ENCODE results near the gene TRMU. TPM values are rescaled to one million over a fixed set of nuclear protein-coding genes. Genes with fewer than 3 reads are reported as not detected.
A peak's percentile ranks its signal among the peaks of the same experiment; 100 is the strongest.
"Not testable (repeated sequence)": the region's sequence is repeated elsewhere in the genome, so short reads cannot be mapped to it uniquely, and the experiment has no call there.

The TRMU gene
- total RNA-seq, 1 donor from 2014 or later = 19.6 TPM

GRCh38 chr22:46300491-46300890 is 35.0 kb upstream of the TRMU start:
- DNase-seq (ENCODE audit: low read depth in 2 of 2) = no peak

DNA sequence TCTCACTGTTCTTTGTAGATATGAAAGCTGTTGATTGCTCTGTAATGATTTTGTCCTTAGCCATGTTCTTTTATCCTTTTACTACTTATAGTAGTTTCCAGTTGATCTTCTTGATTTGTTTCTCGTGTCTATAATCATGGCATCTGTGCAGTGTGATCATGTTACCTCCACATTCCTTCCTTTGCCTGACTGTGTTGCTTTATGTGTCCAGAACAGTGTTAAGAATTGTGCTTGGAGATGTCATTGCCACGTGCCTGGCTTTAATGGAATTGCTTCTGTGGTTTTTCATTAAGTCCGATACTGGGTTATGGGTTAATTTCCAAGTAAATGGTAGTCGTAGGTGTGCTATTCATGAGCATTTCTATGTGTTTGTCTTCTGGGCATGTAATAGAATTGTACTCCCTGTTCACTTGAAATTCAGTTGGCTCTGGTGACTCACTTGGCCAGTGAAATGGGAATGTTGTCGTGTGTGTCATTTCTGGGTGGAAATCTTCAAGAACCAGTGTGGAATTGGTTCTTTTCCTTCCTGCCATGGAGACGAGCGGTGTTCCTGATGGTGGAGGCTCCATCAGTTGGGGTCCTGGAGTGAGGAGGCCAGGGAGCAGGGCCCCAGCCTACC is 32.1 kb upstream of the TRMU start:
- peak in 1 of 2 donors; percentile 42 for DNase-seq (ENCODE audit: low read depth in 2 of 2)

DNA sequence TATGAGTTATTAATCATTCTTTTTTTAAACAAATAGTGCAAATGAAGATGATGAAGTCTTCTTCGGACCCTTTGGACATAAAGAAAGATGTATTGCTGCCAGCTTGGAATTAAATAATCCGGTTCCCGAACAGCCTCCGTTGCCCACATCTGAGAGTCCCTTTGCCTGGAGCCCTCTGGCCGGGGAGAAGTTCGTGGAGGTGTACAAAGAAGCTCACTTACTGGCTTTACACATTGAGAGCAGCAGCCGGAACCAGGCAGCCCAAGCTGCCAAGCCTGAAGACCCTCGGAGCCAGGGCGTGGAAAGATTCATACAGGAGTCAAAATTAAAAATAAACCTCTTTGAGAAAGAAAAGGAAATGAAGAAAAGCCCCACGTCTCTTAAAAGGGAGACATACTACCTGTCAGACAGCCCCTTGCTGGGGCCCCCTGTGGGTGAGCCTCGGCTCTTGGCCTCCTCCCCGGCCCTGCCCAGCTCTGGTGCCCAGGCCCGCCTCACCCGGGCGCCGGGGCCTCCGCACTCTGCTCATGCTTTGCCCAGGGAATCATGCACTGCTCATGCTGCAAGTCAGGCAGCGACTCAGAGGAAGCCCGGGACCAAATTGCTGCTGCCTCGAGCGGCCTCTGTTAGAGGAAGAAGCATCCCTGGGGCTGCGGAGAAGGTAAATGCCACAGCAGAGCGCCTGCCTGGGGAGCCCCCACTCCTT is 27.1 kb upstream of the TRMU start:
- DNase-seq (ENCODE audit: low read depth in 2 of 2) = no peak

- DNase-seq (ENCODE audit: low read depth in 2 of 2) = no peak
These were observed 25.9 kb upstream of the TRMU start for GRCh38 chr22:46309526-46310085.

DNA sequence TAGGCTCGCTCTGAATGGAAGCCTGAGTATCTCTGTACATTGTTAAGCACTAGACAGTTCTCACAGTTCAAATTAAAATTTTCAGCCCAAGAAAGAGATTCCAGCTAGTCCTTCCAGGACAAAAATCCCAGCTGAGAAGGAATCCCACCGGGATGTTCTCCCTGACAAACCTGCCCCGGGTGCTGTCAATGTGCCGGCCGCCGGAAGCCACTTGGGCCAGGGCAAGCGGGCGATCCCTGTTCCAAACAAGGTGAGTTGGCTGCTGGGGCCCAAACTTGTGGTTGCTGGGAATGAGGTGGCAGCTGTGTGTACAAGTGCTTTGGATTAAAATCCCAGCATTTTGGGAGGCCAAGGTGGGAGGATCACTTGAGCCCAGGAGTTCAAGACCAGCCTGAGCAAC is 23.5 kb upstream of the TRMU start:
- no peak for DNase-seq (ENCODE audit: low read depth in 2 of 2)

DNA sequence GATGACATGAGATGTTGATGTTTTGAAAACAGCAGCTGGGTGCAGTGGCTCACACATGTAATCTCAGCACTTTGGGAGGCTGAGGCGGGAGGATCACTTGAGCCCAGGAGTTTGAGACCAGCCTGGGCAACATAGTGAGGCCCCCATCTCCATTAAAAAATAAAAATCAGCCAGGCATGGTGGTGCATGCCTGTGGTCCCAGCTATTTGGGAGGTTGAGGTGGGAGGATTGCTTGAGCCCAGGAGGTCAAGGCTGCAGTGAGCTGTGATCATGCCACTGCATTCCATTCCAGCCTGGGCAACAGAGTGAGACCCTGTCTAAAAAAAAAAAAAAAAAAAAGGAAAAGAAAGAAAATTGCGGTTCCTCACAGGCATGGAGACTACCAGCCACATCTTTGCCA is 22.7 kb upstream of the TRMU start:
- DNase-seq (ENCODE audit: low read depth in 2 of 2) = not testable (repeated sequence)

- DNase-seq (ENCODE audit: low read depth in 2 of 2) = no peak
These were observed 19.5 kb upstream of the TRMU start for GRCh38 chr22:46315976-46316375.

DNA sequence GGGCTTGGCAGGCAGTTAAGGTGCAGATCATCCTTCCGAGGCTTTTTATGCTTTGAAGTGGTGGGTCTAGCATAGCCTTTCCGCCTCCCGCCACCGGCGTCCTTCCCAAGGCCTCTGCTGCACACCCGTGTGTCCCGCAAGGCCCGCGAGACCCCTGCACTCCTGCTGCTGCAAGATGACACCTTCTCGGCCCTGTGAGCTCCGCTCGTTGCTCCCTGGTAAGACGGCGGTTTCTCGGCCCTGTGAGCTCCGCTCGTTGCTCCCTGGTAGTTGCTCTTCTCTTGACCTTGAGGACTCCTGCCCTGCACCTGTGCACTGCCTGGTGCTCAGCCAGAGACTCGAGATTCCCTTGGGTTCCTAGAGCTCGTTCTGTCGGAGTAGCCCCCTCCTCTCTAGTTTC is 17.9 kb upstream of the TRMU start:
- DNase-seq (ENCODE audit: low read depth in 2 of 2) = no peak

DNA sequence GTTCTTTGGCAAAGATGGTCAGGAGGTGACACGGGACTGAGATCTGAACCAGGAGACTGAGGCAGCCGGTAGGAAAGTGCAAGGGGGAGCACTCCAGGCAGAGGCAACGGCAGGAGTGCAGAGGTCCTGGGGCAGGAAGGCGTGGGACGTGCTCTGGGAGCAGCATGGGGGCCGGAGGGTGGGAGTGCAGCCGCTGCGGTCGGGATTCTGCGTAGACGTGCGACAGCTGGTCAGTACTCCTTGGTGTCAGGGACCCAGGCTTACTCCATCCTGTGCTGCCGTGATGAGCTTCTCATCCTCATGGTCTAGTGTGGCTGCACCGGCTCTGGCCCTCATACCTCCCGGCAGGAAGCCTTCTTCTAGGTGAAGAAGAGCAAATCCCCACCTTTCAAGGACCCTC is 16.9 kb upstream of the TRMU start:
- no peak for DNase-seq (ENCODE audit: low read depth in 2 of 2)

DNA sequence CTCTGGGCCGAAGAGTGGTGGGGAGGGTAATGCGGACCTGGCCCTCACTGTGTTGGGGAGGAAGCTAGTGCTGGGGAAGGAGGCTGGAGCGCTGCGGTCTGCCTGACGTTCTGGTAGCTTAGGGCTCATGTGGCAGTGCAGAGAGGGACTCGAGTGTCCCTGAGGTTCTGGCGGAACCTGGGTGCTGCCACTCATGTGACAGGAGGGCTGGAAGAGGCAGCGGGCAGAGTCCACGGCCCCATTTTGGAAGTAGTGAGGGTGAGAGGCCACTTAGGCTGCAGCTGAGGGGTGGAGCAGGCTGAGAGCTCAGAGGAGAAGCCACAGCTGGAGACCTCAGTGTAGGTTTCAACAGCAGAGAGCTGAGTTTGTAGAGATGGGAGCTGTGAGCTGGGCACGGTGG is 16.2 kb upstream of the TRMU start:
- DNase-seq (ENCODE audit: low read depth in 2 of 2) = no peak

GRCh38 chr22:46320166-46320710 is 15.3 kb upstream of the TRMU start:
- DNase-seq (ENCODE audit: low read depth in 2 of 2) = no peak

DNA sequence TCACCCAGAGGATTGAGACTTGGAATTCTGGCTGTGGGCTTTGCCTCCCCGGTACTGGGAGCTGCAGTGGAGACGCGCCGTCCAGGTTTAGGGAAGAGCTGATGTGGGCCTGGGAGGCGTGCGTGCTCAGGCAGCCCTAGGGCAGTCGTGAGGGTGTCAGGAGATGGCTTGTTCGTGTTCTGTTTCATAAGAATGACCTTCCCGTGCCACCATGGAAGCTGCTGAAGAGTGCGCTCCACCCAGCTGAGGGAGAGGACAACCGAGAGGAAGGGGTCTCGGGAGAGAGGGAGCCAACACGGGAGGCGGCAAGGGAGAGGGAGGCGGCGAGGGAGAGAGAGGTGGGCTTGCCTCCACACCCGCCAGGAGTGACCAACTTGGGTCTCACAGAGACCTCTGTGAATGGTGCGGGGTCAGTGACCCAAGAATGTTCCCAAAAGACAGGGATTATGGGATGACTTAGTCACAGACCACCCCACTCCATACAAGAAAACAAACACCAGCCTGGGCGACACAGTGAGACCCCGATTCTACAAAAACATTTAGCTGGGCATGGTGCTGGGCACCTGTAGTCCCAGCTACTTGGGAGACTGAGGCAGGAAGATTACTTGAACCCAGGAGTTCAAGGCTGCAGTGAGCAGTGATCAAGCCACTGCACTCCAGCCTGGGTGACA is 14.7 kb upstream of the TRMU start:
- no peak for DNase-seq (ENCODE audit: low read depth in 2 of 2)

DNA sequence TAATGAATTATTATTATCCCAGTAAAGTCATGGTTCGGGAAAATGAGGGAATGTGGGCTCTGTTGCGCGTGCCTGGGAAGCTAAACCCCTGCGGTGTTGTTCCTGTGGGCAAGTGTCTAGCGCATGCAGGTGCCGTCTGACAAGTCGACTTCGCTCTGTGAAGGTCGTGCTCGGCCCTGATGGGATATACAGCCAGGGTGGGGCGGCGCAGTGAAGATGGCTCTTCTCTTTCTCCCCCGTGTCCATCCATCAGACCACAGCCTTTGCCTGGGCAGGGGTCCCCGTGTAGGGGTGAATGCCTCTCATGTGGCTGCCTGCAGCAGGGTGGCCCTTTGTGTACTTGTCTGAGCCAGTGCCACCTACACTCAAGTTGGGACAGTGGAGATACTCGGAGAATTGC is 12.8 kb upstream of the TRMU start:
- DNase-seq (ENCODE audit: low read depth in 2 of 2) = no peak

- no peak for DNase-seq (ENCODE audit: low read depth in 2 of 2)
These were observed 12.4 kb upstream of the TRMU start for GRCh38 chr22:46323162-46323561.

GRCh38 chr22:46326066-46326680 is 9.3 kb upstream of the TRMU start:
- DNase-seq (ENCODE audit: low read depth in 2 of 2) = no peak

GRCh38 chr22:46327691-46328465 is 7.6 kb upstream of the TRMU start:
- no peak for DNase-seq (ENCODE audit: low read depth in 2 of 2)

DNA sequence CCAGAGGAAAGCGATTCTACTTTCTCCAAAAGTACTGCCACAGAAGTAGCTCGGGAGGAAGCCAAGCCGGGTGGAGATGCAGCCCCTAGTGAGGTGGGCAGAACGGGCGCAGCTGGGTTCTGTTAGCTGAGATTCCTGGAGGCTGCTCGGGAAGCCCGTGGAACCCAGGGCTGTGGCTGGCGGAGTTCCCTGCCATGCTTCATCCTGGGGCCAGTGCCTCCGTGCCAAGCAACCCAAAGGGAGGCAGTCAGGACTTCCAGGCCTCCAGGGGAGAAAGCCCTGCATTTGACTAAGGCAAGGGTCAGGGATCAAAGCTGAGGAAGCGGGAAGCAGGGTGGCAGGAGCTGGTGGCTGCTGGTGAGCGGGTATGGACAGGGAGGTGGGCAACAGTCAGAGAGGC is 6.7 kb upstream of the TRMU start:
- no peak for DNase-seq (ENCODE audit: low read depth in 2 of 2)

DNA sequence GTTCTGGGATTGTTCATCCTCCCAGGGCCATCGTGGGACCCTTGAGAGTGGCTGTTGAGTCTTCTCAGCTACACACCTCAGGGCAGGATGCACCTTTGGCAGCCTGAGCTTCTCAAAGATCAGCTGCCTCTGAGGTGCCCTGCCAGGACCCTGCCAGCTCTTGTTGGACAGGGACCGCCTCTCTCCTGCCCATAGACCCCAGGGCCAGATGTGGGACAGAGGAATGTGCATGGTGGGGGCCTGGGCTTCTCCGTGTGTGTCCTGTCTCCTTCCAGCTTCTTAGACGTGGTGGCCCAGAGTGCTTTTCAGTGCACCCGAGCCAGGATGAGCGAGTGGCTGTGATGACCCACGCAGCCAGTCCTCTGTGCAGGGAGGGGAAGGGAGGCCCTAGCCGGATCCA is 5.9 kb upstream of the TRMU start:
- DNase-seq (ENCODE audit: low read depth in 2 of 2) = no peak

DNA sequence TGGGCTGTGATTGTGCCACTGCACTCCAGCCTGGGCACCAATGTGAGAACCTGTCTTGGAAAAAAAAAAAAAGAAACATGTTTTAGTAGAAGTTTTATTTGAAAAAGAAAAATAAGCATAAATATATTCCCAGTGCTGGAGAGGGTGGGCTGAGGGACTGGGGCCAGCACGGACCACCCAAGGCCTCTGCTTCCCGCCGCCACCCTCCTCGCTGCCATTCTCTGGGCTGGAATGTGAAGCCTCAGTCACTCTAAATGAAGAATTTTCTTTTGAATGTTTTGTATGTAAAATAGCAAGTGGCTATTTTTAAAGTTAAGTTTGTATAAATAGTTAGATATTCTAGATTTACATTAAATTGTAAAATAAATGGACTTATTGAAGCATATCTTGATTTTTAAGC is 5.1 kb upstream of the TRMU start:
- no peak for DNase-seq (ENCODE audit: low read depth in 2 of 2)

DNA sequence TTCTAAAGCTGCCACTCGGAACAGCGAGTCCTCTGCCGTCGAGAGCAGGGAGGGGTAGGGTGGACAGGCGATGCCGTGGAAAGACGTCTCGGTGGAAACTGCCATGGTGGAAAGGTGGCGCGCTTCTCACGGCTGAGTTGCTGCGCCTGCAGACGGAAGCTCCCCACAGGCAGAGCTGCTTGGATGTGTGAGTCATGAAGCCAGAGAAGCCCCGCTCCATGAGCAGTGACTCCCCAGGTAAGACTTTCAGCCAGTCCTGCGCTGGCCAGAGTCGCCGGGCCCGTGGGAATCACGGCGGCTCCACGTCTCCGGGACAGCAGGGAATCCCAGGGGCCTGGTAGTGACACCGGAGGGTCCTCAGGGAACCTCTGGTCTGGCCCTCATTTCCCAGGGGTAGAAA is 4.0 kb upstream of the TRMU start:
- DNase-seq (ENCODE audit: low read depth in 2 of 2) = no peak
